GM18519 (cell line): ENCODE data around the gene ACLY.

Experiments used
- ATAC-seq: cut with Tn5 transposase; IDR thresholded peaks from one replicate; pipeline ENCODE4 v1.9.1; 2021; ENCODE audit warnings: mild to moderate bottlenecking, moderate library complexity; ENCODE audit not compliant: unreplicated experiment, low FRiP score

The ACLY gene

DNA sequence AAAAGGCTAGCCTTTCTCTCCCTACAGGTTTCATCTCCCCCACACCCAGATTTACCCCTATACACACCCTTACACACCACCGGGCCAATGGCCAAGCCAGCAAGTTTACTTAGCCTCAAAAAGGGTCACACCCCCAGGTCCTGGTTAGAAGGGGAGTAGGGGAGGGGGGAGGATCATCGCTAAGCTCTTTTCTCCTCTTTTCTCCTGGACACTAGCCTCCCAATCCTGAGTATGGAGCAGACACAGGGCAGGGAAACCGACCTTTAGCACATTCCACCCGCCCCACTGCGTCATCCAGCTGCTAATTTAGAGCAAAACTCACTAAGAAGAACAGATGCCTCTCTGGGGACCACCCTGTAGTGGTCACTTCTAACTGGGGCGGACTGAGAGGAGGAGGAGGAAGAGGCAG is 4.4 kb downstream of the ACLY start:
- no peak for ATAC-seq

DNA sequence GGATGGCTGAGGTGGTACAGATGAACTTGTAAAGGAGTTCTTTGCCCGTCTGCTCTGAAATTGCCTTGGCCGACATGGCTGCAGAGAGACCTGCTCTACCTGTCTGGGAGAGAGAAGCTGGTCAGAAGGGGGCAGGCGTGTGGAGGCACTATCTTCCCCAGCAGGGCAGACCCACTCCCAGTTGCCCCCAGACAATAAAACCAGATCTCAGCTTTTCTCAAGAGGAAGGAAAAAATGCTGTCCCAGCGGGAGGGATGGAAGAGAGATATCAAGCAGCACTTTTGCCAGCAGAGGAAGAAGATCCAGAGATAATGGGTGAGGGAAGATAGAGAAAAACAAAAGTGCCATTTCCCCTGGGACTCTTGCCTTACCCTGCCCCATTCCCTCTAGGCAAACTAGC is 5.0 kb downstream of the ACLY start:
- ATAC-seq: no peak

DNA sequence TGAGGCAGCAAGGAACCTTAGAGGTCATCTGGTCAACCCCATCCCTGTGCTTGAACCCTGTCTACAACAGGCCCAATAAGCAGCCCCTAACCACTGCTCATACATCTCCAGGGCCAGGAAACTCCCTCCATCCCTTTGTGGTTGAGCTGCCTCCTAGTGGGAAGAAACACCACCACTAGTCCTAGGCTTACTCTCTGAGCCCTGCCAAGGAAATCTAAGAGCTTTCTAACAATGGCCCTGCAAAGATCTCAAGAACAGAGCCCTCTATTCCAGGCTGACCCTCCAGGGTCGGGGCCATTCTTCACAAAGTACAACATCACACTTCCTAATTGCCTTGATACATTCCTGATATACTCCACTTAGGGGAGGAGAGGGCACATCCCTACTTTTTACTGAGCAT is 5.8 kb downstream of the ACLY start:
- no peak for ATAC-seq

DNA sequence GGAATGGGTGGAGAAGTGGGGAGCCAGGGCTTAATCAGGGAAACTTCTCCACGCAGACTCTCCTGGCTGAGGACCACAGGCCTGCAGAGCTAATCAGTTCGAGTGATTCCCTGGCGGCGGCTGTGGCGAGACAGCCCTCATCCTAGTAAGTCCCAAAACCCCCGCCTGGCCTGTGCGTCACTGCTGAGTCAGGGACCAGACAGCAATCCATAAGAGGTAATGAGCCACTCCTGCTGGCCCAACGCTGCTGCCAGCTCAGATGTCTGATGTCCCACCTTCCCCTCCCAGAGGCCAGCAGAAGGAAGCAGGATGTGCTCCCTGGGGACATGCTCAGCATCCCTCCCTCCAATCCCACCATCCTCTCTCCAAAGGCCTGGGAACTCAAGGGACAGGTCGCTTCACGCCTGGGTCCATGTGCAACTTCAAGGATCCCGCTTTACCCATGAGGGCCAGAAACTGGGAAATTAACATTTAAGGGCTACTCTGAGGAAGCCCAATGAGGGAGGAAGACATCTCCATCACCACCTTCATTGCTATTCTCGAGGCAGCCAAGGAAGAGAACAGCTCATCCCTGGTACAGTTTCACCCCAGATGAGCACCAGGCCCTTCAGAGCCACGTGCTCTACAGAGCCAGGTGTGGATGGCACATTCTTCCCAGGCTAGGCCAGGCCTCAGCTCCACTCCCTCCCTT is 7.9 kb downstream of the ACLY start:
- no peak for ATAC-seq

DNA sequence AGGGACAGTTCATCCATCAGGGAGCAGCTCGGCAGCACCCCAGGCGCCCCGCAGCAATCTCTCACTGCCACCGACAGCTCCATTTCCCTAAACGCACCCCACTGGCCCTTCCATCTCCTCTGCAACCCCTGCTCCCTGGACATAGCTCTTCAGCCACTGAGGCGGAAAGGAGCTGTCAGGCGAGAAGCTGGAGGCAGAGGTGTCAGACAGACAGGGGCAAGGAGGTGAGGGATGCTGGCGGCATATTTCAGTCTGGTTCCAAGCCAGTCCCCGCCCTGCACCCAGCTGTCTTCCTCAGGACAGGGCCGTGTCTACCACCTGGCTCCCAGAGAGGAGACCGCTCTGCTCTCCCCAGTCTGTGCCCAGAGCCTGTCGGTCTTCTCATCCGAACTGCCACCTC is 9.7 kb downstream of the ACLY start:
- ATAC-seq: no peak

DNA sequence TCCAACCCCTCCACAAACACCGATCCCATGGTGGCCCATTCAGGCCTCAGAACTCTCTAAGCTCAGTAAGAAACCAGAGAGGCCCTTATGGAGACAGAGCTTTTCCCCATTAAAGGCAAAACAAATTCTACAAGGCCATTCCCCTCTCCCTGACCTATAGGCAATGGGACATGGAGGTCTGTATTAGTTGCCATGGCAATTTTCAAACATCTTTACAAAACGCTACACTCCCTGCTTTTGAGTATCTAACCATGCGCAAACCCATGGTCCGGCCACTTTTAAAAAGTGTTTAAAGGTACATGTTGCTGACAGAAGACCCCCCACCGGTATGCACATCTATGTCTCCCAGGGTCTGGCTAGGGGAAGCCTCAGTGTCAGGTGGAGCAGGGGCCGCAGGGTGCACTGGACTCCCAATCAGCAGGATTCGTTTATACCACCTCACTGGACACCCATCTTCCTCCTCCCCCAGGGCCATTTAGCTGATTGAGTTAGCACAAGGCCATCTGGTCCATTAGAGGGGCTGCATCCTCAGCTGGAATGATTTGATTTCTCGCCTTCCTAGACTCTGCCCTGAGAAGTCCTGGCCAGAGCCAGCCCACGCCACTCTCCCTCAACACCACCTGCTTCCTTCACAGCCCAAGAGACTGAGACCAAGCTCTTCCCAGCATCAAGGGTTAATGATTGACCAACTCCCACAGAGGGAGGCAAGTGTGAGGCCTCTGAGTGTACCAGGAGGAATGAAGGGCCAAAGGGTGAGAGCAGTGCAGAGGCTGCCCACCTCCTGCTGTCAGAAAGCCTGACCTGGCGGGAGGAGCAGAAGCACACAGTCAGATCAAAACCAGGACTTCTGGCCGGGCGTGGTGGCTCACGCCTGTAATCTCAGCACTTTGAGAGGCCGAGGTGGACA is 10.9 kb downstream of the ACLY start:
- no peak for ATAC-seq

DNA sequence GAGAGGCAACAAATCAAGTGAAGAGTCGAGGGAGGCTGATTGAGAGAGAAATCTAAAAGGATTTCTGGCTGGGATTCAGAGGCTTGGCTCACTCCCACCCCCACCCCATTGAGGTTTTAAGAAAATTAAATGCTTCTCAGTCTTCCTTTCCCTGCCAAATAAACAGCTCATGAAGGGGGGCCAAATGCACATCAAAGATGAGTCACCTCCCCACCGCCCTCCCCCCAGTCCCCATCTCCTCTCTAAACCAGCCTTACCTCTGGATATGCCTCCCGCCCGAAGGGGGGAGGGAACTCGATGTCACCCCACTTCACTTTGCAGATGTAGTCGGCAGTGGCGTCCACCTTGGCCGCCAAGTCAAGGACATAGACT is 11.6 kb downstream of the ACLY start:
- no peak for ATAC-seq

DNA sequence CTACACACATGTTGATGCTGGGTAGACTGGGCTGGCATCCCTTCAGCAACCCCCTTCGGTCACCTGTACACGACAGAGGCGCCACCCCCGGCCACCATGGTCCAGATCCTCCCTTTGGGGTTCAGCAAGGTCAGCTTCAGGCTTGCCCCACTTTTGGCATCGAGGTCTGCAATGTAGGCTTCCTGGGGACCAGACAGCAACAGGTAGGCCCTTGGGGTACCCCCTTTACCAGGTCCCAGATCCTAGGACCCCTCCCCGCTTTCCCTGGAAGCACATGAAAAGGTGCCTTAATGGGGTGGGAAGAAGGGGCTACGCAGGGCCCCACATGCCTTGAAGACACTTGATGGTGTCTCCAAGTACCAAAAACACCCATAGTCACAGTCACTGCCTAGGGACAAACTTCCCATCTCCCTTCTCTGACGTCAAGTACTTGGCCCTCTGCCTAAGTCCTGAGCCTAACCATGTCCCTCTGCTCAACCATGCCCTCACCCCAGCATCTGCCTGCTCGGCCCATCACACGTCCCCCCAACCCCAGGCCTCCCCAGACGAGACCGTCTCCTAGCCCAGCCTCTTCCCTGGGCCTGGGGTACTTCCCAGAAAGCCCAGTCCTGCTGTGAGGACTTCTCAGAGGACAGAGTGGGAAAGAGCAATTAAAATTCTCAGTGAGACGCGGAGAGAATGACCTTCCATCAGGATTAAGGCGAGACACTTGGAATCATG is 12.1 kb downstream of the ACLY start:
- no peak for ATAC-seq

DNA sequence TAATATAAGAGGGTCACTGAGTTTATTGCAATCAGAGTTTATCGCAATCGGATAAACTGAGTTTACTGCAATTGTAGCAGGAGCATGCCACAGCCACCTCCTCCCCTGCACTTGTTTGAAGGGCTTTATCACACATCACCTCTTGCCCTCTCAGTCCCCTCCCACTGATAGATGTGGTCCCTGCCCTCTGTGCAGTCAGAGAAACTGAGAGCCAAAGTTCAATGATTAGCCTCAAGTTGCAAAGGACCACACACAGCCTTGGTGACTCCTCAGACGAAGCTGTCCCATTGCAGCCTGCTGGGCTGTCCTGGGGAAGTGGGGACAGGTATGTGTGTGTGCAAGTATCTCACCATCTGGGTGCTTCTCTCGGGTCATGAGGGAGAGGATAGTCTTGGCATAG is 13.6 kb downstream of the ACLY start:
- no peak for ATAC-seq

DNA sequence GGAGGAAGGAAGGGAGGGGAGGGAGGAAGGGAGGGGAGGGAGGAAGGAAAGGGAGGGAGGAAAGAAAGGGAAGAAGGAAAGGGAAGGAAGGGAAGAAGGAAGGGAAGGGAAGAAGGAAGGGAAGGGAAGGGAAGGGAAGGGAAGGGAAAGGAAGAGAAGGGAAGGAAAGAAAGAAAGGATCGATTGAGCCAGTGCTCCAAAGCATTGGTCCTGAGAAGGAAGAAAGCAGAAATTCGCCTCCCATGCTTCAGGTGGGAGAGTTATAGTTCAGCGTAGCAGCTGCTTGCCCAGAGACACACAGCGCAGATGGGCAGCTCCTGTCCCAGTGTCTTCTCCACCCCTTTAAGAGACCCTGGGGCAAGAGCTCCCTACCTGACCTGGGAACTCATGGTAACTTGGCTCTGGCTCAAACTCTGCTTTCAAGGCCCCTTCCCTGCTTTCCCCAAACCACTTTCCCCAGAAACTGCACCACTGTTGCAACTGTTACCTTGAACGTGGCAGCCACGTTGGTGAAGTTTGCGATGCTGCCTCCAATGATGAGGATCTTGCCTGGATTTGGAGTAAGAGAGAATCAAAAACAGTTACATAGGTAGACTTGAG is 14.4 kb downstream of the ACLY start:
- ATAC-seq: no peak

DNA sequence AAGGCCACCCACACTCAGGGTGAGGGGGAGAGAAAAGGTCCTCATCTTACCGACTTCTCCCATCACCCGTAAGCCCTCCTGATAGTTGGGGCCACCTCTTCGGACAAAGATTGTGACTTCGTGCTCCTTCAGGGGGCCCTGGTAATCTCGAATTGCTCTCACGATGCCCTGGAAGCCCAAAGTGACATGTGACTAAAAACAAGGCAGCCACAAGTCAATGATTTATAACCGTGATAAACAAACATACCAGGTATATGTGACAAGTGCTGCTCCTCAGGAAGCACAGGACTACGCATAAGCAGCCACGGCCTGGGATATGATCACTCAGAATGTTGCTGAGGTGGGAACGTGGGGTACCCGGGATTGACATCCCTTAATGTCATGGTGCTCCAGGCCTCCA is 17.1 kb downstream of the ACLY start:
- no peak for ATAC-seq

DNA sequence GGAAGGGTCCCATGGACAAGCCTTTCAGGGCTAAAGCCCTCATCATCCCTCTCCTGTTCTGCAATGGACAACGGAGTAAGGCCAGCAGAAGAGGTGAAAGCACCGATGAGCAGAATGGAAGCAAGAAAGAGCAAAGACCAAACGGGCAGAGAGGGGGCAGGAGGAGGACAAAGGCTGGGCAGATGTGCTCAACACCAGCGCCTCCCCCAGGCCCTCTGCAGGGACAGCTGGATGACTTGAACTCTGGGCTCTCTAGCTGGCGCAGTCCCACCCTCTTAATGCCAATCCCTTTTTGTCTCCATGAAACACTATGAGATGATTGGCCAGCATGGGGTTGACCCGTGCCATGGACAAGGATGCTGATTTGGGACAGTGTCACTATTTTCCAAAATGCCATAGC is 22.0 kb downstream of the ACLY start:
- ATAC-seq: no peak

DNA sequence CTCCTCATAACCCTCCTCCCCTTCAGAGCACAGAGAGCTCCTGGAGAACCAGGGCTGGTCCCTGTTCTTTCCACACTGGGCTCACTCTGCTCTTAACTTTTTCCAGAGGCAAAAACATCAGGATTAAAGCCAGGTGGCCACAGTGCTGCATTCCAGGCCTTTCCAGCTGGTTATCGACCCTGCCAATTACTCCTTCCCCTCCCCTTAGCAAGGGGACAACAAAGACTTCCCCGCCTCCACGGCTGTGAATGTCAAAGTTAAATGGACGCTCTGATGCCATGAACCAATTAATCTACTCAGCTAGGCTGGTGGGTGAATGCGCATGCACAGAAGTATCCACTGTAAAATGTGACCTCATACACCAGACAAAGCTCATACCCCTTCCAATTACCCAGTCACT is 23.1 kb downstream of the ACLY start:
- no peak for ATAC-seq

DNA sequence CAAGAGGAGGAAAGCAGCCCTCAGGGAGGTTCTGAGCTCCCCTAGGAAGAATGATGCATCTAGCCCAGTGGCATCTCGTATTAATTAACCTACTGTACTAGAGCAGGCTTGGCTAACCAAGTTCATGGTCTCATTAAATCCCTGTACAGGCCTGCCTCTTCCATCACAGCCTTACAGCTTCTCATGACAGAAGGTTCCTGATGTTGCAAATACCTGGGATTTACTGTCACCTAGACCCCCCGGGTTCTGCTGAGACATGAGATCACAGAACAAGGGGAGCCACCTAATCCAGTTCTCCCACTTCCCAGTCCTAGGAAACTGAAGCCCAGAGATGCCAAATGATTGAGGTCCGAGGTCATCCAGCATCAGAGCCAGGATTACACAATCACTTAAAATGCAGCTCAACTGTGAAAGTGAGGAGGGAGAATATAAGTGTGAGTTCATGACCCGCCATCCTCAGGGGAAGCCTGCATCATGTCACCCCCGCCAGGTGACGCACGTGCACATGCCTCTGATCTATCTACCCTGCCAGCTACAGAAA is 23.9 kb downstream of the ACLY start:
- ATAC-seq: no peak

DNA sequence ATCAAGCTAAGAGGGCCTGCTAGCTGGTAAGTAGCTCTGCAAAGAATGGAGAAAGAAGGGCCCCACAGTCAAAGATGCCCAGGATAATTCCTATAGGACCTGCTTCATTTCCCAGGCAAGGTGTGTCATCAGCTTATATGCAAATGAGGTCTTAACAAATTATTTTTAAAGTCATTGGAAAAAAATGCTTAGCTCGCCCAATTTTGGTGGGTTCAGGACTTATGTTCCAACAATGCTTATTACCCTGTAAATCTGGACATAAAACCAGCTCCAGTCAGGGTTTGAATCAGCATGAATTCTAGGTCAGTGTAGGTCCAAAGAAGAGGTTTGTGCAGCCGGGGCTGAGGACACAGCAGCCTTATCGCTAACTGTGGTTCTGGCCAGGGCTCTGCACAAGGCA is 25.4 kb downstream of the ACLY start:
- ATAC-seq: no peak

DNA sequence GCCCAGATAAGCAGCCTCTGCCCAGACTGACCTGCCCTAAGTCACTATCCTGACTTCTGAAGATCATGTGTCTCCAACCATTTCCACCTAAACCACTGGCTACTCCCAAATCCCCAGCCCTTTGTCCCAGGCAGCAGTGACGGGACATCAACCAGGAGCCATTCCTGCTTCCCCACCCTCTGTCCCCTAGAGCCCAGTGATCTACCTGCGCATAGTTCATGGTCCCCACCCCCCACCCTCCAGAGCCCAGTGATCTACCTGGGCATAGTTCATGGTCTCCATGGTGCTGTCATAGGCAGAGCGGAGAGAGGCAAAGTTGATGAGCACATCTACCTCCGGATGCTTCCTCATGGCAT is 26.8 kb downstream of the ACLY start:
- ATAC-seq: no peak

DNA sequence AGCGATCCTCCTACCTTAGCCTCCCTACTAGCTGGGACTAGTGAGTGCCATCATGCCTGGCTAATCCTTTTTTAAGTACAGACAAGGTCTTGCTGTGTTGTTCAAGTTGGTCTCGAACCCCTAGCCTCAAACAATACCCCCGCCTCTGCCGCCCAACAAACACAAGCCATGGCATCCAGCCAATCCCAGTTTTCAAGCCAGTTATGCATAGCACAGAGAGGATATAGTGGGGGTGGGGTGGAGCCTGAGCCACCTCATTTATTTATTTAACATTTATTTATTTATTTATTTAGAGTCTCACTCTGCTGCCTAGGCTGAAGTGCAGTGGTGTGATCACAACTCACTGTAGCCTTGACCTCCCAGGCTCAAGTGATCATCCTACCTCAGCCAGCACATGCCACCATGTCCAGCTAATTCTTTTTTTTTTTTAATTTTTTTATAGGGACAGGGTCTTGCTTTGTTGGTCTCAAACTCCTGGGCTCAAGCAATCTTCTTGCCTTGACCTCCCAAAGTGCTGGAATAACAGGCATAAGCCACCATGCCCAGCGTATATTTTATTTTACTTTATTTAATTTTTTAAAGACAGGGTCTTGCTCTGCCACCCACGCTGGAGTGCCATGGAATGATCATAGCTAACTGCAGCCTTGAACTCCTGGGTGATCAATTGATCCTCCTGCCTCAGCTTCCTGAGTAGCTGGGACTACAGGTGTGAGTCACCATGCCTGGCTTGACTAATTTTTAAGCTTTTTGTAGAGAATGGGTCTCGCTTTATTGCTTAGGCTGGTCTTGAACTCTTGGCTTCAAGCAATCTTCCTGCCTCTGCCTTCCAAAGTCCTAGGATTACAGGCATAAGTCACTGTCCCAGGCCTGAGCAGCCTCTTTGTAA is 27.4 kb downstream of the ACLY start:
- no peak for ATAC-seq

DNA sequence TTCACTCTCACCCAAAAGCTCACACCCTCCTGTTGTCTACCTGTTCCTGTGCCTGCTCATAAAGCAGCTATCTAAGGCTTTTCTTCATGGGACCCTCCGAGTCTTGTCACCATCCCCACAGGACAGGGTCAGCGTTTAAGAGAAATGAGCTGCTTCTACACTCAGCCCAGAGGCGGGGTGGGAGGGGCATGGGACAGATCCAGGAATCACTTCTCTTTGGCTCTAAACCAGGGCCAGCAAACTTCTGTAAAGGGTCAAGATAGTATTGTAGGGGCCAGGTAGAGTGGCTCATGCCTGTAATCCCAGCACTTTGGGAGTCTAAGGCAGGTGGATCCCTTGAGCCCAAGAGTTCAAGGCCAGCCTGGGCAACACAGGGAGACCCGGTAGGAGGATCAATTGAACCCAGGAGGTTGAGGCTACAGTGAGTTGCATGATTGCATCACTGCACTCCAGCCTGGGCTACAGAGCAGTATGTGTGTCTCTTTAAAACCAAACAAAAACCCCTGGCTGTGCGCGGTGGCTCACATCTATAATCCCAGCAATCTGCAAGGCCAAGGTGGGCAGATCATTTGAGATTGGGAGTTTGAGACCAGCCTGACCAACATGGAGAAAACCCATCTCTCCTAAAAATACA is 30.3 kb downstream of the ACLY start:
- ATAC-seq: no peak

DNA sequence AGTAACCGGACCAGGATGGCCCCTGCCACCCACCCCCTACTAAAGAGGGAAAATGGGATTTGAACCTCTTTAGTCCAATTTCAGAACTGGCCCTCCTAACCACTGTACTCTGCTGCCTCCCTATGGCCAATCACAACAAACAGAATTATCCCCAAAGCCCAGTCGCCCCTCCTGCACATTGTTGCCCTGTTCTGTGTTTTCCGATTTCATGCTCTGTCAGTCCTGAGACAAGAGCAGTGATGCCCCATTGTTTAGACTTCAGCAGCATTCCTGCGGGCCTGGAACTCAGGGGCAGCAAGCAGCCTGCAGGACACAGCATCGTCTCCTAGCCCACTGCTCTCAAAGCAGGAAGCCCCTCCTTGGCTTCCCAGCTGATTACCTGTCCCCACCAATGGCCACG is 33.0 kb downstream of the ACLY start:
- no peak for ATAC-seq
